Measurements from ENCODE around the gene NUDT16L1.

- TF ChIP-seq POLR2AphosphoS5 (IDR thresholded peaks at IDR 0.05; ENCODE audit: borderline replicate concordance, low read depth, low read length) (no peak), EZH2 (IDR thresholded peaks at IDR 0.05) (no peak)
These were observed 24.9 kb upstream of the NUDT16L1 start for GRCh38 chr16:4668313-4668960.
